ENCODE data around the gene EEF1AKMT2. TPM values are rescaled to one million over a fixed set of nuclear protein-coding genes. Genes with fewer than 3 reads are reported as not detected.

Gene EEF1AKMT2
- total and polyA plus RNA-seq, 9 of the 15 experiments (the other 6 are each of a cell fraction or from before 2014, with no cell fraction given): 9.3 to 34.3 (median 23.7) TPM

DNA sequence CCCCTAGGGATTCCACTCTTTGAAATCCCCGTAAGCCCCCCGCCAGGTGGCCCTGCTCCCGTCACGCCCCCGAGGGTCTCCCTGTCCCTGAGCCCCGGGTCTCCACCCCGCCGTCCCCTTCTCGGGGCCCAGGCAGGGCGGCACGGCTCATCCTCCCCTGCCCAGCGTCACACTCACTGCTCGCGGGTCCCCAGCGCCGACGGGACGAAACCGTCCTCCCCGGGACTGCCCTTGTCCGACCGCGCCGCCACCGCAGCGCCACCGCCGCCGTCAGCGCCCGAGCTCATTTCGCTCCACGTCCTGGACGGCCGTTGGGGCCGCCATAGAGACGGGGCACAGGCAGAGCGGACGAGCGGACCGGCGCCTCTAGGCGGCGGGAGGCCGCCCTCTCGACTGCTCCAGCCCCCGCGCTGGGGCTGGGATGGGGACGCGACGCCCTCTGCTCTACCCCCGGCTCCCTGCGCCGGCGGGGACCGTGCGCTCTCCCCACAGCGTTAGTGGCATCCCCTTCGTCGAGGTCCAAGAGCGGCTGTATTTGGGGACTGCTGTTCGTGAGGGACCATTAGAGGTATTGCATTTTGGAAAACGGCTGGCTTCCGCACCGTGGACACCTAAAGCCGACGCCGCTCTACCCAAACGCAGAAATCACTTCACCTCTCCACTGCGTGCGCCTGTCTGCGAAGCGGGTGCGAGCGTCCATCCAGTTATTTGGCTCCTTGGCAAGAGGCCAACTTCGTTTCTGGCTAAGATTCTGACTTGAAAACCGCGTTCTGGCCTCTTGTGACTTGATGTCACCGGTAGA lies at the start of gene EEF1AKMT2 (continued):
- TF ChIP-seq, protein P1, sequence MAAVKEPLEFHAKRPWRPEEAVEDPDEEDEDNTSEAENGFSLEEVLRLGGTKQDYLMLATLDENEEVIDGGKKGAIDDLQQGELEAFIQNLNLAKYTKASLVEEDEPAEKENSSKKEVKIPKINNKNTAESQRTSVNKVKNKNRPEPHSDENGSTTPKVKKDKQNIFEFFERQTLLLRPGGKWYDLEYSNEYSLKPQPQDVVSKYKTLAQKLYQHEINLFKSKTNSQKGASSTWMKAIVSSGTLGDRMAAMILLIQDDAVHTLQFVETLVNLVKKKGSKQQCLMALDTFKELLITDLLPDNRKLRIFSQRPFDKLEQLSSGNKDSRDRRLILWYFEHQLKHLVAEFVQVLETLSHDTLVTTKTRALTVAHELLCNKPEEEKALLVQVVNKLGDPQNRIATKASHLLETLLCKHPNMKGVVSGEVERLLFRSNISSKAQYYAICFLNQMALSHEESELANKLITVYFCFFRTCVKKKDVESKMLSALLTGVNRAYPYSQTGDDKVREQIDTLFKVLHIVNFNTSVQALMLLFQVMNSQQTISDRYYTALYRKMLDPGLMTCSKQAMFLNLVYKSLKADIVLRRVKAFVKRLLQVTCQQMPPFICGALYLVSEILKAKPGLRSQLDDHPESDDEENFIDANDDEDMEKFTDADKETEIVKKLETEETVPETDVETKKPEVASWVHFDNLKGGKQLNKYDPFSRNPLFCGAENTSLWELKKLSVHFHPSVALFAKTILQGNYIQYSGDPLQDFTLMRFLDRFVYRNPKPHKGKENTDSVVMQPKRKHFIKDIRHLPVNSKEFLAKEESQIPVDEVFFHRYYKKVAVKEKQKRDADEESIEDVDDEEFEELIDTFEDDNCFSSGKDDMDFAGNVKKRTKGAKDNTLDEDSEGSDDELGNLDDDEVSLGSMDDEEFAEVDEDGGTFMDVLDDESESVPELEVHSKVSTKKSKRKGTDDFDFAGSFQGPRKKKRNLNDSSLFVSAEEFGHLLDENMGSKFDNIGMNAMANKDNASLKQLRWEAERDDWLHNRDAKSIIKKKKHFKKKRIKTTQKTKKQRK (IDR thresholded peaks at IDR 0.05; ENCODE audit: borderline replicate concordance, low read depth, low read length): no peak
- TF ChIP-seq DPF2 (IDR thresholded peaks at IDR 0.05) (no peak), ETV6 (IDR thresholded peaks at IDR 0.05; ENCODE audit: borderline replicate concordance in 1 of 2, low read depth in 2 of 2, low read length in 1 of 2) (no peak), ETV6 (CRISPR knock-in tag; IDR thresholded peaks at IDR 0.05; ENCODE audit: borderline replicate concordance) (no peak), ZNF24 (IDR thresholded peaks at IDR 0.05) (no peak), FOXK2 (conservative IDR thresholded peaks at IDR 0.05 in 1 of 2, IDR thresholded peaks at IDR 0.05 in 1 of 2; ENCODE audit: low read depth in 2 of 2) (no peak), SMARCC2 (IDR thresholded peaks at IDR 0.05; ENCODE audit: low read depth) (no peak), HMG20B (CRISPR knock-in tag; IDR thresholded peaks at IDR 0.05) (no peak), HMG20A (CRISPR knock-in tag; conservative IDR thresholded peaks at IDR 0.05) (no peak), HCFC1 (IDR thresholded peaks at IDR 0.05; ENCODE audit: low read depth, low read length) (peak; percentile 74), RFX5 (IDR thresholded peaks at IDR 0.05; ENCODE audit: low read depth, low read length) (no peak), ZNF717 (CRISPR knock-in tag; IDR thresholded peaks at IDR 0.05) (no peak), ZNF696 (CRISPR knock-in tag; conservative IDR thresholded peaks at IDR 0.05) (no peak), CREM (IDR thresholded peaks at IDR 0.05; ENCODE audit: low read depth) (peak; percentile 71; the same call in 1 of the 2 replicates), CTBP1 (IDR thresholded peaks at IDR 0.05; ENCODE audit: borderline replicate concordance) (peak; percentile 84), POLR2G (IDR thresholded peaks at IDR 0.05; ENCODE audit: low read depth, low read length) (peak; percentile 99), SMARCB1 (IDR thresholded peaks at IDR 0.05; ENCODE audit: insufficient read length, low read depth) (no peak)
- TF ChIP-seq, protein P2, sequence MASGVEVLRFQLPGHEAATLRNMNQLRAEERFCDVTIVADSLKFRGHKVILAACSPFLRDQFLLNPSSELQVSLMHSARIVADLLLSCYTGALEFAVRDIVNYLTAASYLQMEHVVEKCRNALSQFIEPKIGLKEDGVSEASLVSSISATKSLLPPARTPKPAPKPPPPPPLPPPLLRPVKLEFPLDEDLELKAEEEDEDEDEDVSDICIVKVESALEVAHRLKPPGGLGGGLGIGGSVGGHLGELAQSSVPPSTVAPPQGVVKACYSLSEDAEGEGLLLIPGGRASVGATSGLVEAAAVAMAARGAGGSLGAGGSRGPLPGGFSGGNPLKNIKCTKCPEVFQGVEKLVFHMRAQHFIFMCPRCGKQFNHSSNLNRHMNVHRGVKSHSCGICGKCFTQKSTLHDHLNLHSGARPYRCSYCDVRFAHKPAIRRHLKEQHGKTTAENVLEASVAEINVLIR (CRISPR knock-in tag; IDR thresholded peaks at IDR 0.05): no peak
- TF ChIP-seq, protein P3, sequence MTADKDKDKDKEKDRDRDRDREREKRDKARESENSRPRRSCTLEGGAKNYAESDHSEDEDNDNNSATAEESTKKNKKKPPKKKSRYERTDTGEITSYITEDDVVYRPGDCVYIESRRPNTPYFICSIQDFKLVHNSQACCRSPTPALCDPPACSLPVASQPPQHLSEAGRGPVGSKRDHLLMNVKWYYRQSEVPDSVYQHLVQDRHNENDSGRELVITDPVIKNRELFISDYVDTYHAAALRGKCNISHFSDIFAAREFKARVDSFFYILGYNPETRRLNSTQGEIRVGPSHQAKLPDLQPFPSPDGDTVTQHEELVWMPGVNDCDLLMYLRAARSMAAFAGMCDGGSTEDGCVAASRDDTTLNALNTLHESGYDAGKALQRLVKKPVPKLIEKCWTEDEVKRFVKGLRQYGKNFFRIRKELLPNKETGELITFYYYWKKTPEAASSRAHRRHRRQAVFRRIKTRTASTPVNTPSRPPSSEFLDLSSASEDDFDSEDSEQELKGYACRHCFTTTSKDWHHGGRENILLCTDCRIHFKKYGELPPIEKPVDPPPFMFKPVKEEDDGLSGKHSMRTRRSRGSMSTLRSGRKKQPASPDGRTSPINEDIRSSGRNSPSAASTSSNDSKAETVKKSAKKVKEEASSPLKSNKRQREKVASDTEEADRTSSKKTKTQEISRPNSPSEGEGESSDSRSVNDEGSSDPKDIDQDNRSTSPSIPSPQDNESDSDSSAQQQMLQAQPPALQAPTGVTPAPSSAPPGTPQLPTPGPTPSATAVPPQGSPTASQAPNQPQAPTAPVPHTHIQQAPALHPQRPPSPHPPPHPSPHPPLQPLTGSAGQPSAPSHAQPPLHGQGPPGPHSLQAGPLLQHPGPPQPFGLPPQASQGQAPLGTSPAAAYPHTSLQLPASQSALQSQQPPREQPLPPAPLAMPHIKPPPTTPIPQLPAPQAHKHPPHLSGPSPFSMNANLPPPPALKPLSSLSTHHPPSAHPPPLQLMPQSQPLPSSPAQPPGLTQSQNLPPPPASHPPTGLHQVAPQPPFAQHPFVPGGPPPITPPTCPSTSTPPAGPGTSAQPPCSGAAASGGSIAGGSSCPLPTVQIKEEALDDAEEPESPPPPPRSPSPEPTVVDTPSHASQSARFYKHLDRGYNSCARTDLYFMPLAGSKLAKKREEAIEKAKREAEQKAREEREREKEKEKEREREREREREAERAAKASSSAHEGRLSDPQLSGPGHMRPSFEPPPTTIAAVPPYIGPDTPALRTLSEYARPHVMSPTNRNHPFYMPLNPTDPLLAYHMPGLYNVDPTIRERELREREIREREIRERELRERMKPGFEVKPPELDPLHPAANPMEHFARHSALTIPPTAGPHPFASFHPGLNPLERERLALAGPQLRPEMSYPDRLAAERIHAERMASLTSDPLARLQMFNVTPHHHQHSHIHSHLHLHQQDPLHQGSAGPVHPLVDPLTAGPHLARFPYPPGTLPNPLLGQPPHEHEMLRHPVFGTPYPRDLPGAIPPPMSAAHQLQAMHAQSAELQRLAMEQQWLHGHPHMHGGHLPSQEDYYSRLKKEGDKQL (CRISPR knock-in tag; IDR thresholded peaks at IDR 0.05; ENCODE audit: borderline replicate concordance): no peak
